Measurements from ENCODE around the gene EPHB2. TPM values are rescaled to one million over a fixed set of nuclear protein-coding genes. Genes with fewer than 3 reads are reported as not detected.

The EPHB2 gene
- total and polyA plus RNA-seq, 2 of the 4 experiments (the other 2 are of a cell fraction) = 52.3 to 58.8 TPM

- ChIA-PET CTCF (interaction anchor here (1.4 kb wide), 1 partner anchor 71 kb away, joined by 4 read pairs; no protein-coding TSS in a partner anchor), POLR2A (ENCODE audit: unreplicated experiment) (no interaction called here)
- Histone ChIP-seq H4K20me1 (ENCODE audit: insufficient read depth, low read length) (peaks cover 85% of the 10 kb centered on the region), H3K4me2 (ENCODE audit: low read depth, low read length) (no peak overlapping the region), H2AK9ac (replicated peaks; ENCODE audit: low read depth, low read length, poor library complexity) (peak overlapping the region; percentile 8), H2BK20ac (ENCODE audit: low read depth, low read length) (no peak overlapping the region), H3K9ac (ENCODE audit: low read depth, low read length) (no peak overlapping the region), H4K91ac (ENCODE audit: insufficient read depth, low read depth, low read length) (no peak overlapping the region), H2BK15ac (ENCODE audit: low read depth, low read length) (no peak overlapping the region), H2AK5ac (ENCODE audit: low read depth, low read length) (no peak overlapping the region), H3K79me1 (ENCODE audit: low read depth in 1 of 2, low read length in 2 of 2) (peaks cover 33 to 95% of the 10 kb centered on the region in 2 experiments), H3K36me3 (ENCODE audit: control insufficient read depth, insufficient read depth, low read length) (no peaks in the 10 kb centered on the region), H3K14ac (replicated peaks; ENCODE audit: low read depth, low read length) (no peak overlapping the region; the same call in 1 of the 2 replicates), H2BK120ac (ENCODE audit: low read depth, low read length) (no peak overlapping the region), H3K4me3 (ENCODE audit: insufficient read depth, low read depth, low read length) (no peak overlapping the region), H3K4me1 (ENCODE audit: control insufficient read depth, insufficient read depth, low read length) (peaks cover 16% of the 10 kb centered on the region), H3K18ac (ENCODE audit: low read depth, low read length) (no peak overlapping the region), H3K9me1 (ENCODE audit: insufficient read depth, low read length) (peaks cover 19% of the 10 kb centered on the region; the same call in 1 of the 2 replicates), H2BK5ac (ENCODE audit: low read depth, low read length, poor library complexity, severe bottlenecking) (no peak overlapping the region), H4K8ac (ENCODE audit: low read depth in 2 of 2, low read length in 2 of 2) (no peak overlapping the region), H3K23ac (ENCODE audit: low read depth, low read length) (no peak overlapping the region), H4K5ac (ENCODE audit: low read depth, low read length) (no peak overlapping the region), H3K27me3 (ENCODE audit: control insufficient read depth, insufficient read depth, low read length) (no peaks in the 10 kb centered on the region), H3K9me3 (ENCODE audit: control insufficient read depth, insufficient read depth, low read length) (no peaks in the 10 kb centered on the region), H3K56ac (ENCODE audit: extremely low read depth, insufficient read depth, low read length) (no peak overlapping the region), H3K27ac (ENCODE audit: insufficient read depth, low read length) (no peak overlapping the region), H2AFZ (replicated peaks; ENCODE audit: low read length, poor library complexity) (no peak overlapping the region), H3K4ac (ENCODE audit: low read depth, low read length) (no peak overlapping the region; the same call in 1 of the 2 replicates)
- in situ Hi-C loops (cut with MboI; ENCODE audit: low sequenced_read_pairs) = no loop called here
- intact Hi-C loops (cut with micrococcal nuclease) = no loop called here
- dilution Hi-C loops (cut with HindIII; ENCODE audit: low sequenced_read_pairs, unreplicated experiment) = no loop called here
- TF ChIP-seq CEBPB (IDR thresholded peaks at IDR 0.05; ENCODE audit: low read depth, low read length) (no peak), POLR2A (IDR thresholded peaks at IDR 0.05; ENCODE audit: low read depth, low read length) (no peak), NFE2L2 (IDR thresholded peaks at IDR 0.05; ENCODE audit: low read depth, low read length) (no peak), RFX5 (IDR thresholded peaks at IDR 0.05; ENCODE audit: low read depth, low read length) (no peak), FOS (IDR thresholded peaks at IDR 0.05; ENCODE audit: low read depth, low read length) (no peak), MAFK (IDR thresholded peaks at IDR 0.05; ENCODE audit: low read depth, low read length) (no peak), BHLHE40 (IDR thresholded peaks at IDR 0.05; ENCODE audit: low read depth, low read length) (no peak), RAD21 (IDR thresholded peaks at IDR 0.05; ENCODE audit: low read length) (no peak), MAZ (IDR thresholded peaks at IDR 0.05; ENCODE audit: borderline replicate concordance, low read depth, low read length) (no peak), RCOR1 (IDR thresholded peaks at IDR 0.05; ENCODE audit: insufficient replicate concordance, low read length) (no peak), CHD1 (IDR thresholded peaks at IDR 0.05; ENCODE audit: low read depth, low read length) (no peak), SMC3 (IDR thresholded peaks at IDR 0.05; ENCODE audit: low read depth, low read length) (no peak), MXI1 (IDR thresholded peaks at IDR 0.05; ENCODE audit: borderline replicate concordance, low read depth, low read length) (no peak)
- TF ChIP-seq, protein P1, sequence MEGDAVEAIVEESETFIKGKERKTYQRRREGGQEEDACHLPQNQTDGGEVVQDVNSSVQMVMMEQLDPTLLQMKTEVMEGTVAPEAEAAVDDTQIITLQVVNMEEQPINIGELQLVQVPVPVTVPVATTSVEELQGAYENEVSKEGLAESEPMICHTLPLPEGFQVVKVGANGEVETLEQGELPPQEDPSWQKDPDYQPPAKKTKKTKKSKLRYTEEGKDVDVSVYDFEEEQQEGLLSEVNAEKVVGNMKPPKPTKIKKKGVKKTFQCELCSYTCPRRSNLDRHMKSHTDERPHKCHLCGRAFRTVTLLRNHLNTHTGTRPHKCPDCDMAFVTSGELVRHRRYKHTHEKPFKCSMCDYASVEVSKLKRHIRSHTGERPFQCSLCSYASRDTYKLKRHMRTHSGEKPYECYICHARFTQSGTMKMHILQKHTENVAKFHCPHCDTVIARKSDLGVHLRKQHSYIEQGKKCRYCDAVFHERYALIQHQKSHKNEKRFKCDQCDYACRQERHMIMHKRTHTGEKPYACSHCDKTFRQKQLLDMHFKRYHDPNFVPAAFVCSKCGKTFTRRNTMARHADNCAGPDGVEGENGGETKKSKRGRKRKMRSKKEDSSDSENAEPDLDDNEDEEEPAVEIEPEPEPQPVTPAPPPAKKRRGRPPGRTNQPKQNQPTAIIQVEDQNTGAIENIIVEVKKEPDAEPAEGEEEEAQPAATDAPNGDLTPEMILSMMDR (conservative IDR thresholded peaks at IDR 0.05; ENCODE audit: low read depth, low read length) = no peak
- TF ChIP-seq, protein P2, sequence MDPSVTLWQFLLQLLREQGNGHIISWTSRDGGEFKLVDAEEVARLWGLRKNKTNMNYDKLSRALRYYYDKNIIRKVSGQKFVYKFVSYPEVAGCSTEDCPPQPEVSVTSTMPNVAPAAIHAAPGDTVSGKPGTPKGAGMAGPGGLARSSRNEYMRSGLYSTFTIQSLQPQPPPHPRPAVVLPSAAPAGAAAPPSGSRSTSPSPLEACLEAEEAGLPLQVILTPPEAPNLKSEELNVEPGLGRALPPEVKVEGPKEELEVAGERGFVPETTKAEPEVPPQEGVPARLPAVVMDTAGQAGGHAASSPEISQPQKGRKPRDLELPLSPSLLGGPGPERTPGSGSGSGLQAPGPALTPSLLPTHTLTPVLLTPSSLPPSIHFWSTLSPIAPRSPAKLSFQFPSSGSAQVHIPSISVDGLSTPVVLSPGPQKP (IDR thresholded peaks at IDR 0.05; ENCODE audit: borderline replicate concordance, low read depth, low read length) = no peak
- TF ChIP-seq, protein P3, sequence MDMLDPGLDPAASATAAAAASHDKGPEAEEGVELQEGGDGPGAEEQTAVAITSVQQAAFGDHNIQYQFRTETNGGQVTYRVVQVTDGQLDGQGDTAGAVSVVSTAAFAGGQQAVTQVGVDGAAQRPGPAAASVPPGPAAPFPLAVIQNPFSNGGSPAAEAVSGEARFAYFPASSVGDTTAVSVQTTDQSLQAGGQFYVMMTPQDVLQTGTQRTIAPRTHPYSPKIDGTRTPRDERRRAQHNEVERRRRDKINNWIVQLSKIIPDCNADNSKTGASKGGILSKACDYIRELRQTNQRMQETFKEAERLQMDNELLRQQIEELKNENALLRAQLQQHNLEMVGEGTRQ (IDR thresholded peaks at IDR 0.05; ENCODE audit: low read depth, low read length) = no peak
- WGBS, 2 experiments (ENCODE audit: extremely low coverage in 2 of 2, insufficient read length in 1 of 2) = 43% methylated on average over 3 of the region's 7 CpGs; no CpG with 5 or more reads in 1 of the 2 experiments
- ATAC-seq (ENCODE audit: low read depth) (no peak), DNase-seq (no peak)
- BruUV-seq (replicated peaks) = no TSS peak
Observed at GRCh38 chr1:22775478-22775877, 64.8 kb downstream of the EPHB2 start.

All from IMR-90 (cell line).